Stomach smooth muscle (tissue), 2 donors: Measurements from ENCODE around the gene PLPPR1.
"Not testable (repeated sequence)": the region's sequence is repeated elsewhere in the genome, so short reads cannot be mapped to it uniquely, and the experiment has no call there.

Experiments used
- H3K27ac ChIP-seq: one replicate; pipeline ENCODE4 v1.7.0; 2013; ENCODE audit warnings: mild to moderate bottlenecking, low read length, inconsistent platforms
- H3K27me3 ChIP-seq, 2 donors: one replicate each; pipeline ENCODE4 v1.7.0; 2013; ENCODE audit warnings: low read length in 2 of 2; ENCODE audit not compliant: insufficient read depth in 2 of 2, control insufficient read depth in 1 of 2
- H3K36me3 ChIP-seq, 2 donors: one replicate each; pipeline ENCODE4 v1.7.0; 2013; ENCODE audit warnings: low read length in 2 of 2; ENCODE audit not compliant: control insufficient read depth in 2 of 2, insufficient read depth in 2 of 2
- H3K4me1 ChIP-seq: one replicate; pipeline ENCODE4 v1.7.0; 2013; ENCODE audit warnings: low read length; ENCODE audit not compliant: control insufficient read depth, insufficient read depth
- H3K4me3 ChIP-seq, 2 donors: one replicate each; pipeline ENCODE4 v1.7.0; 2013; ENCODE audit warnings: low read length in 2 of 2
- H3K9ac ChIP-seq, 2 donors: one replicate each; pipeline ENCODE4 v1.7.0; 2013; ENCODE audit warnings: low read length in 2 of 2, mild to moderate bottlenecking in 1 of 2
- H3K9me3 ChIP-seq, 2 donors: one replicate each; pipeline ENCODE4 v1.7.0; 2013; ENCODE audit warnings: low read length in 2 of 2; ENCODE audit not compliant: control insufficient read depth in 2 of 2
- donor health status: healthy.
- donor health status: Pancreatic carcinoma.

The PLPPR1 gene

DNA sequence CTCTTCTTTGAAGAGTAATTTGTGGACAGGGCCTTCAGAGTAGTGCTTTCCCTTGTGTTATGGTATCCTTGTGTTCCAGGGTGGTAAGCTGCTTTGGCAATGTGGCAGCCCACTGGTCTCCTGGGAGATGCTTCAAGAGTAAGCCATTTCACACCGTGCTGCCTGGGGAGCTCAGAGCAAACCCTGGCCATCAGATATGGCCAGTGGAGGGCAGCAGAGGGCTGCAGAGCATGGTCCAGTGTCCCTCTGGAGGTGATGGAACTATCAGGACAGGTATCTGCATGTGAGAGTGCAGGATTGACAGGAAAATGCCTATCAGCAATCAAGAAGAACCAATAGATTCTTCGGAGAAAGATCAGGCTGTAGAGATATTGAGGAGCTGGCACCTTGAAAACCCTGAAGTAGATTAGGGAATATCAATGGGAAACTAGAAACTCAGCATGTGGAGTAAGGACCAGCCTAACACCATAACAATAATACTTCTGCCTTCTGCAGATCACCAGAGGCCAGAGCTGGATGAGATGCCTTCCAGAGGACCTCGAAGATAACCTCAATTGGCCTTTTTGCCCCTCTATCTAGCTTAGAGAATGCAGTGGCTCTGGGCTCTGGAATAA, 90.8 kb downstream of the PLPPR1 start:
- Histone ChIP-seq H3K9ac (no peak overlapping the region), H3K36me3 (no peaks in the 10 kb centered on the region), H3K4me1 (no peaks in the 10 kb centered on the region), H3K27ac (no peak overlapping the region), H3K9me3 (peaks cover 0 to 1% of the 10 kb centered on the region in 2 donors), H3K4me3 (no peak overlapping the region), H3K27me3 (no peaks in the 10 kb centered on the region)

DNA sequence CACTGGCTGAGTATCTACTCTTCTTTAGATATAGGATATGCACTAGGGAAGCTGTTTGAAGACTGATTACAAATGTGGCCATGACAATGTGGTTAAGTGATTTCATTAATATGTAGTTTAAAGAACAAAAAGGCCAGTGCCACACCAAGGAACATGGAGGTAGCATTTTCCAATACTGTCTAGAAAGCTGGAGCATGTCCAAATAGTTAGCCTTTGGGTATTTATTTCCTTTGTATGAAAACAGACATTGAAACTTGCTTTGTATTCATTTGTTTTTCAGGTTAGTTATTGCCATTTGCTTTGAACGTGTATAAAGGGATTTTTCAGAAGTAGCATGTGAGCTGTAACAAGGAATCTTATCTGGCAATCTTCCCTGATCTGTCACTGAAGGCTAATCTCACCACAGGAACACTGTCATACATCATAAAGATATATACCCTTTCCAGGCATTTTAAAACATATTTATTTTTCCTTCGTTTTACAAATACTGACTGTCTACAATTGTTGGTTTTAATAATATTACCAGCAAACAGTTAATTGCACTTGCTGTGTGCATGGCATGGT, 93.4 kb downstream of the PLPPR1 start:
- H3K9me3 ChIP-seq: peaks cover 0 to 1% of the 10 kb centered on the region in 2 donors
- no peak overlapping the region for H3K4me3 ChIP-seq
- H3K27me3 ChIP-seq: no peaks in the 10 kb centered on the region
- H3K4me1 ChIP-seq: no peaks in the 10 kb centered on the region
- no peak overlapping the region for H3K27ac ChIP-seq
- H3K36me3 ChIP-seq: no peaks in the 10 kb centered on the region
- no peak overlapping the region for H3K9ac ChIP-seq

DNA sequence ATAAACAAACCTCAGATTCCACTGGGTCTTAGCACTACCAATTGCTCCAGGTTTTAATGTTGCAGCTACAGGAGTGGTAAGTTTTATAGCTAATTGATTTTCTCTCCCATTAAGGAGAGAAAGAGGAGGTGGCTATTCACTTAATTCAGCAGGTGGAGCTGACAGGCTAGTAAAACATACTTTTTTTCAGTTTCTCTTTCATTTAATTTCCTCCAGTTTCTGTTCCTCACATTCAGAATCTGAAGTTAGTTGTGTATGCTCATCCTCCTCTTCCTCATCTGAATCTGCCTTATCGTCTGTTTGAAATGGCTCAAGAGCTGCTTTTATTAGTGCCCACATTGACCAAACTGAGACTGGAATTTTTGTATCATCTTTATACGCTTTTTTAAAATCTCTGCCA, 98.0 kb downstream of the PLPPR1 start:
- Histone ChIP-seq H3K27ac (no peak overlapping the region), H3K27me3 (no peaks in the 10 kb centered on the region), H3K4me3 (no peak overlapping the region), H3K36me3 (no peaks in the 10 kb centered on the region), H3K4me1 (no peaks in the 10 kb centered on the region), H3K9ac (no peak overlapping the region), H3K9me3 (peaks cover 0 to 6% of the 10 kb centered on the region in 2 donors)

DNA sequence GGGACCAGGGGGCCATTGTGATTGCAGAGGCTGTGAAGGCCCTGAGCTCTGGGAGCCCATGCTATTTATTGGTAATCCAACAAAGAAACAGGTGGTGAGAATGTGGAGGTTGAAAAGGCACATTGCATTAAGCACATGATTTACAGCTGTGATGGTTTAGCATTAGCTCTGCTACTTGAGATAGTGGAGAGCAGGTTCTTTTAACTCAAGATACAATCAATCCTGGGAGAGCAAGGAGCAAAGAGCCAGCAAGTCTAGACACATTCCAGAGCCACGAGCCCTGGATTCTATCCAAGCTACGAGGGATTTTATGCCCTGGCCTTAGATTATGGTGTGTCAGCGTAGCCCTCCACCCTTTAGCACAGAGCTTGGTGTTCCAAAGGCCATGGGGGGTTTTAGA, 98.8 kb downstream of the PLPPR1 start:
- H3K27me3 ChIP-seq, H3K4me3 ChIP-seq, H3K36me3 ChIP-seq, H3K27ac ChIP-seq, H3K9me3 ChIP-seq, H3K9ac ChIP-seq, H3K4me1 ChIP-seq: not testable (repeated sequence)

DNA sequence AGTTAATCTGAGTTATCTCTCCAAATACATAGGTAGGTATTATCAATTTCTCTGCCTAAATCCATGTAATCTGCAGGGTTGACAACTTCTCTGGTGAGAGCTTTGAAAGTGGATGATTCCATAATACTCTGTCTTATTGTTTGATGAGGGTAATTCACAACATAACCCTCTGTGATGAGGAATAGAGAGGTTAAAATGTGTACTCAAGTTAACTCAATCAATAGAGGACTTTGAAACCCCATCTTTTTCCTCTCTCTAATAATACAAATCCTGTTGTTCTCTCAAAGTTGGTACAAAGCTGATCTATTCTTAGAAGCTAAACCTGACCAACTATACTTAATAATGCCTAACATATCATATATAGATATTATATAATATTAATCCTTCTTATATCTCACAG, 100.1 kb downstream of the PLPPR1 start:
- H3K9ac ChIP-seq: no peak overlapping the region
- H3K4me3 ChIP-seq: no peak overlapping the region
- peaks cover 0 to 5% of the 10 kb centered on the region in 2 donors for H3K9me3 ChIP-seq
- no peaks in the 10 kb centered on the region for H3K4me1 ChIP-seq
- H3K27ac ChIP-seq: no peak overlapping the region
- H3K27me3 ChIP-seq: no peaks in the 10 kb centered on the region
- no peaks in the 10 kb centered on the region for H3K36me3 ChIP-seq

DNA sequence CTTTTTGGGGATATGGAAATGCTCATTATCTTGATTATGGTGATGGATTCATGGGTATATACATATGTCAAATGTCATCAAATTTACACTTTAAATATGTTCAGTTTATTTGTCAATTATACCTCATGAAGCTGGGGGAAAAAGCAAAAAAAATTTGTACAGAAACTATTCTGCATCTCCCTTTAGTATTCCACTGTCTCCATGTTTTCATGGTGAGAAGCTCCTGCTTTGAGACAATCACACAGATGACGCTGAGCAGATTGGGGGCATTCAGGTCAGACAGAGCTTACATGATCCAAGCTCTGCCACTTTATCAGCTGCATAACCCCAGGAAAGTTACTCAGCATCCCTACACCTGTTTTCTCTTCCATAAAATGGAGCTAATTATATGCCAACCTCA, 101.5 kb downstream of the PLPPR1 start:
- Histone ChIP-seq H3K4me3 (no peak overlapping the region), H3K36me3 (no peaks in the 10 kb centered on the region), H3K9ac (no peak overlapping the region), H3K27ac (no peak overlapping the region), H3K9me3 (peaks cover 0 to 5% of the 10 kb centered on the region in 2 donors), H3K27me3 (no peaks in the 10 kb centered on the region), H3K4me1 (no peaks in the 10 kb centered on the region)

DNA sequence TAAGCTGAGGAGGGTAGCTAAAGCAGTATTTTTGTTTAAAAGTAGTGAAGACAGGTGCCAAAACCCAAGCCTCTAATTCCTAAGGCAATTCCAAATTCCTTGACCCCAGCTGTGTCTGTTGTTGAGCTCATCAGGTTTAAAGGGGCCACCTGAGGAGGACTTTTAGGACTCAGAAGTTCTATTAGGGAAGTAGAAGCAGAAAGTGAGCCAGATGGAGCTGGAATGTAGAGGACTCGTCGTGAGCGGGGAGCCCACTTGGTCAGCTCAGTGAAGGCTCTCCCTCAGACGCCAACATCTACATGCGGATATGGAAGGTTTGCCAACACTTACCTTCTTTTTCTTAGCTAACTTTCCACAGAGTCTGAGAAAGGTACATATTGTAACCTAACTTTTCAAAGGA, 102.8 kb downstream of the PLPPR1 start:
- H3K4me3 ChIP-seq: no peak overlapping the region
- H3K9ac ChIP-seq: no peak overlapping the region
- H3K27me3 ChIP-seq: no peaks in the 10 kb centered on the region
- H3K36me3 ChIP-seq: no peaks in the 10 kb centered on the region
- H3K27ac ChIP-seq: no peak overlapping the region
- peaks cover 0 to 5% of the 10 kb centered on the region in 2 donors for H3K9me3 ChIP-seq
- H3K4me1 ChIP-seq: no peaks in the 10 kb centered on the region

DNA sequence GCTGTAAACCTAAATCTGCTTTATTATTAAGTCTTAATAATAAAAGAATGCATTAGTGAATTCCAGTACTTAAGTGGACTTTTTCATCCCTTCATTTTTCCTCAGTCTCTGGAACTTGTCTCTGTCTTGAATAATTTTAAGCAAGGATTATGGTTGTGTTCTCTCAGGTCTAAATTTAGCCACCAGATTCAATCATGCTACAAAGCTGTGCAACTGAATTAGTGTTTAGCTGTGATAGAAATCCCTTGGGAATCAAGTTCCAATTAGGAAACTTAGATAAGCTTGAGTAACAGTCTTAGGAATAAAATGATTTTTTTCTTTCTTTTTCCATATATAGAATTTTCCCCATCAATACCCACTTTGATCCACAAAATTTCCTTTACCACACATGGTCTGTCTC, 104.3 kb downstream of the PLPPR1 start:
- Histone ChIP-seq H3K4me3 (no peak overlapping the region), H3K27ac (no peak overlapping the region), H3K4me1 (no peaks in the 10 kb centered on the region), H3K9ac (no peak overlapping the region), H3K9me3 (no peaks in the 10 kb centered on the region), H3K27me3 (no peaks in the 10 kb centered on the region), H3K36me3 (no peaks in the 10 kb centered on the region)

DNA sequence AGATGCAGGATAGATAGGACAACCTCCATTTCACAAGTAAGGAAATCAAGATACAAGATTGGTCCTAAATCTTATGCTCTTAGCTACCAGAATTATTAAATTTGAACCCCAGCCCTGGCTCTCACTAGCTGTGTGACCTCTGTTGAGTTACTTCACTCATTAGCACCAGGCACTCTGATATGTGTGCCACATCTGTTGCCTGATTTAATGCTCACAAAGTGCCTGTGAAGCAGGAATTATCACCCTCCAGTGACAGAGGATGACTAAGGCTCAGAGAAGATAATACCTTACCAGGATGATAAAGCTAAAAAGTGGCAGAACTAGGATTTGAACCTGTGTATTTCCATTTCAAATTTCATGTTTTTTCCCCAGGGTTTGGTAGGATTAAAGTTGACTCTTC, 110.0 kb downstream of the PLPPR1 start:
- H3K36me3 ChIP-seq: no peaks in the 10 kb centered on the region
- H3K27me3 ChIP-seq: no peaks in the 10 kb centered on the region
- H3K4me1 ChIP-seq: no peaks in the 10 kb centered on the region
- H3K9me3 ChIP-seq: no peaks in the 10 kb centered on the region
- H3K4me3 ChIP-seq: no peak overlapping the region
- H3K27ac ChIP-seq: no peak overlapping the region
- H3K9ac ChIP-seq: no peak overlapping the region

DNA sequence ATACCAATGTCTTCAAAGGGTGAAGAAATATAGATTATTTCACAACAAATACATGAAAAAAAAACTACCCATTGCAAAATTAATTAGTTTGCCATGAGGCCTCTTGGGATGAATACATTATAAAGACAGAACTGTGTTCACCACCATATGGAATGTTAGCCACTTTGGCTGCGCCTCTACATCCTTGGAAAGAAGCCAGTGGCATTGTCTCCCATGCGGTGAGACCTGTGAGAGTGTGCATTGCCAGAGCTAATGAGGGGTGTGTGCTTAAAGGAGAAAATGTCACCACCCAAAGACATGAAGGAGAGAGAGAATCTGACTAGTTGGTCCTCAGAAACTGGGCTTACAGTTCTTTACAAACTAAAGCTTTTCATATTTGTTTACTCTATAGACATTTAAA, 110.6 kb downstream of the PLPPR1 start:
- Histone ChIP-seq H3K27me3 (no peaks in the 10 kb centered on the region), H3K9me3 (no peaks in the 10 kb centered on the region), H3K4me3 (no peak overlapping the region), H3K36me3 (no peaks in the 10 kb centered on the region), H3K9ac (no peak overlapping the region), H3K27ac (no peak overlapping the region), H3K4me1 (no peaks in the 10 kb centered on the region)

DNA sequence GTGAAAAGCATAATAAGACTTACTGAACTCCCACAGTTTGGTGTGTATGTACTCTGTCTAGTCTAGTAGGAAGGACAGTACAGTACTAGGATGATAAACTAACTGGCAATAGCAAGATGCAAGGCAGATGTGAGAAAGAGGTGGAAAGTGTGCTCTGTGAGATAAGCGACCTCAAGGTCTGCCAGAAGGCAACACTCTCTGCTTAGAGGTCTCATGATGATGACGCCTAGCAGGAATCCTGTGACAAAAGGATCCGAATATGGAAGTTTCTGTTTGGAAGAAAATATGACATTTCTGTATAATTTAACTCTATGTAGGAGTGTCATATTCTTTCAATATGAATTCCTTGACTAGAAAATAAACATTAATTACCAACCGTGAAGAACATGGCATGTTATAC, 112.2 kb downstream of the PLPPR1 start:
- Histone ChIP-seq H3K4me1 (no peaks in the 10 kb centered on the region), H3K27me3 (no peaks in the 10 kb centered on the region), H3K9me3 (no peaks in the 10 kb centered on the region), H3K9ac (no peak overlapping the region), H3K36me3 (no peaks in the 10 kb centered on the region), H3K4me3 (no peak overlapping the region), H3K27ac (no peak overlapping the region)
